ENCODE data around the gene LCTL.

GRCh38 chr15:66578286-66578875, 12.6 kb upstream of the LCTL start:
- no peak for TF ChIP-seq CTCF (IDR thresholded peaks at IDR 0.05)
- TF ChIP-seq POLR2A (IDR thresholded peaks at IDR 0.05): no peak

Data from lower leg skin (tissue), 3 donors.